Body of pancreas (tissue), 4 donors: ENCODE data around the gene ZKSCAN5. TPM values are rescaled to one million over a fixed set of nuclear protein-coding genes. Genes with fewer than 3 reads are reported as not detected.
A peak's percentile ranks its signal among the peaks of the same experiment; 100 is the strongest.

ENCODE experiments used
- ATAC-seq: fragments of 150-250 bp; one replicate; pipeline ENCODE4 v1.9.1; 2016
- DNase-seq, 4 donors: peaks; one replicate each; pipeline ENCODE4 v3.0.0-alpha.2; 2019
- H3K27ac ChIP-seq, 4 donors: fragments of 200-600 bp; sonication (generic); 1 replicate in 3 of 4; 2 replicates in 1 of 4; pipeline versions ENCODE4 v1.5.1 to v1.6.1; 2016 to 2019; ENCODE audit warnings: mild to moderate bottlenecking in 1 of 4, mixed read lengths in 1 of 4, moderate library complexity in 1 of 4
- H3K27me3 ChIP-seq, 2 donors: fragments of 200-600 bp; sonication (generic); one replicate each; pipeline ENCODE4 v1.6.0; 2016; ENCODE audit warnings: mild to moderate bottlenecking in 1 of 2
- H3K36me3 ChIP-seq, 2 donors: fragments of 200-600 bp; sonication (generic); replicated peaks in 1 of 2; 2 replicates each; pipeline ENCODE4 v1.5.1; 2016; ENCODE audit warnings: low read depth in 2 of 2; ENCODE audit not compliant: insufficient read depth in 1 of 2
- H3K4me1 ChIP-seq: fragments of 200-600 bp; sonication (generic); one replicate; pipeline ENCODE4 v1.6.0; 2016
- H3K4me3 ChIP-seq, 2 donors: fragments of 200-600 bp; sonication (generic); 1 replicate in 1 of 2; 2 replicates in 1 of 2; pipeline ENCODE4 v1.5.1; 2016 to 2019
- H3K9me3 ChIP-seq, 3 donors: fragments of 200-600 bp; sonication (generic); 1 replicate in 2 of 3; 2 replicates in 1 of 3; pipeline ENCODE4 v1.5.1; 2016
- POLR2A ChIP-seq, 3 donors: fragments of 450-650 bp; IDR thresholded peaks; one replicate each; pipeline ENCODE4 v1.6.1; 2016; ENCODE audit warnings: antibody characterized with exemption in 3 of 3, mild to moderate bottlenecking in 2 of 3
- WGBS, 2 donors: methylation state at CpG; one replicate each; pipeline ENCODE4 v1.1.5; 2017; 5-methylcytosine and 5-hydroxymethylcytosine counted together
- intact Hi-C: fragments of 100-400 bp; cut with DNase I; formaldehyde crosslinking; loops from one replicate; pipeline ENCODE4 v1.15.1; 2023
- total RNA-seq, 2 donors: library from RNA; depleted of rRNA; stranded (reverse); fragments of >200 nt; gene quantifications; one replicate each; pipeline ENCODE4 v1.1.0, GENCODE V29; 2016
- TF ChIP-seq, protein P1 (sequence below), 7 experiments: fragments of 450-650 bp in 4 of 7; fragments of 200-600 bp in 3 of 7; sonication (generic) in 3 of 7; IDR thresholded peaks; one replicate each; pipeline ENCODE4 v1.5.1; 2016 to 2019; ENCODE audit warnings: antibody characterized with exemption in 7 of 7

Gene ZKSCAN5
- total RNA-seq, 2 donors from 2014 or later = 3.3 to 4.7 TPM

DNA sequence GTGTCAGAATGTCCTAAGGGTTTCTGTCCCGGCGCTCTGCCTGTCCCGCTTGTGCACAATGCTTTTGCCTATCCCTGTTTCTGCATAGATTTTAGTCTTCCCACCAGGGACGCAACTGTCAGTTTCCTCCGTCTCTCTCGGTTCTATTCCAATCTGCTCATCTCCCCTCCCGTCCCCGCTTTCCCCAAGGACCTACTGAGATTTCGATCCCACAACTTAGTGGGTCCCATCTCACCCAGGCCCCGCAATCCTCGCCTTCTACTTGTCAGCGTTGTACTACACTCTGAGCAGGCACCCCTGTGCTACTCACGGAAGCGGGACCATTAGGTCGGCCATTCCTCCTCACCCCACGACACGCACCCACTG lies 53.5 kb downstream of the ZKSCAN5 start:
- H3K4me1 ChIP-seq = peaks cover 26% of the 10 kb centered on the region
- ATAC-seq (peak; percentile 55), DNase-seq (no peak)
- intact Hi-C loops = no loop called here
- H3K4me3 ChIP-seq = peak overlapping the region; percentile 86
- H3K36me3 ChIP-seq = peaks cover 0 to 16% of the 10 kb centered on the region in 2 donors
- H3K27ac ChIP-seq = peak overlapping the region; percentile 93 to 98 (median 98)
- no peaks in the 10 kb centered on the region for H3K9me3 ChIP-seq
- TF ChIP-seq, protein P1, sequence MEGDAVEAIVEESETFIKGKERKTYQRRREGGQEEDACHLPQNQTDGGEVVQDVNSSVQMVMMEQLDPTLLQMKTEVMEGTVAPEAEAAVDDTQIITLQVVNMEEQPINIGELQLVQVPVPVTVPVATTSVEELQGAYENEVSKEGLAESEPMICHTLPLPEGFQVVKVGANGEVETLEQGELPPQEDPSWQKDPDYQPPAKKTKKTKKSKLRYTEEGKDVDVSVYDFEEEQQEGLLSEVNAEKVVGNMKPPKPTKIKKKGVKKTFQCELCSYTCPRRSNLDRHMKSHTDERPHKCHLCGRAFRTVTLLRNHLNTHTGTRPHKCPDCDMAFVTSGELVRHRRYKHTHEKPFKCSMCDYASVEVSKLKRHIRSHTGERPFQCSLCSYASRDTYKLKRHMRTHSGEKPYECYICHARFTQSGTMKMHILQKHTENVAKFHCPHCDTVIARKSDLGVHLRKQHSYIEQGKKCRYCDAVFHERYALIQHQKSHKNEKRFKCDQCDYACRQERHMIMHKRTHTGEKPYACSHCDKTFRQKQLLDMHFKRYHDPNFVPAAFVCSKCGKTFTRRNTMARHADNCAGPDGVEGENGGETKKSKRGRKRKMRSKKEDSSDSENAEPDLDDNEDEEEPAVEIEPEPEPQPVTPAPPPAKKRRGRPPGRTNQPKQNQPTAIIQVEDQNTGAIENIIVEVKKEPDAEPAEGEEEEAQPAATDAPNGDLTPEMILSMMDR (IDR thresholded peaks at IDR 0.05) = no peak
- no peak for TF ChIP-seq POLR2A (IDR thresholded peaks at IDR 0.05)
- WGBS, 2 donors = 0 to 1% methylated on average over 17 of the region's 17 CpGs
- no peaks in the 10 kb centered on the region for H3K27me3 ChIP-seq

DNA sequence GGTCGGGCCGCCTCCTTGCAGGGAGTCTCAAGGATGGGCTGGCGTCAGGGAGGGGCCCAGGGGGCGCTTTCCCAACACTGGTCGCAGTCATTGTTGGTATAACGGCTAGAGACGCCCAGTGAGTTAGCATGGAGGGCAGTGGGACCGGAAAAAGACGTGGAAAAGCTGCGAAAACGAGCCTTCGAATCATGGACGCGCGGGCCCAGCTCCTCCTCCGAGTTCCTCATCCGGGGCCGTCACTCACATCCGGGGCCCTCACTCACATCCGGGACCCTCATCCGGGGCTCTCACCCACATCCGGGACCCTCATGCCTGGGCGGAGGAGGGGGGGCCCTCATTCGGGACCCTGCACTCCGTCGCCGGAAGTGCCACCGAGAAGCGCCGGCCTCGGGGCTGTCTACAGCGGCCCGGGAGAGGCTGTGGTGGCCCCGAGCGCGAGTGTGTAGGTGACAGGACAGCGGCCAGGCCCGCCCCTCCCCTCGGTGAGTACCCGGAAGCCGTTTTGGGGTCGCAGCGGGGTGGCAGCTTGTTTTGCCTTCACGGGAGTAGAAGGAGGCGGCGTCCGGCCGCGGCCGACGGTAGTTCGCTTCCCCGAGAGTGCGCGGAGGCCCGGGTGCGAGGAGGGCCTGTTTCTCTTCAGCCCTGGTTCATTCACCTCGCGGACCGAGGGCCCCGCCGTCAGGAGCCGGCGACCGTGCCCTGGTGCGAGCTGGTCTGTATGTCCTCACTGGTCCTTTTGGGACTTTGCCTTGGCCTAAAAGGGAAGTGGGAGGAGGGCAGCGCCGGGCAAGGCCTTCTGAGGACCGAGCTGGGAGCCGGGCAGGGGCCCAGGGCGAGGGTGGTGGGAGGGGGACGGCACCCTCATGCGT lies 54.1 kb downstream of the ZKSCAN5 start, which contains the start of gene ZNF655:
Gene ZNF655, plus strand, starts transcription at position 337 of the 869 bp plus-strand sequence. CDS start 1,918 bp downstream, outside the sequence.
- peaks cover 26% of the 10 kb centered on the region for H3K4me1 ChIP-seq

DNA sequence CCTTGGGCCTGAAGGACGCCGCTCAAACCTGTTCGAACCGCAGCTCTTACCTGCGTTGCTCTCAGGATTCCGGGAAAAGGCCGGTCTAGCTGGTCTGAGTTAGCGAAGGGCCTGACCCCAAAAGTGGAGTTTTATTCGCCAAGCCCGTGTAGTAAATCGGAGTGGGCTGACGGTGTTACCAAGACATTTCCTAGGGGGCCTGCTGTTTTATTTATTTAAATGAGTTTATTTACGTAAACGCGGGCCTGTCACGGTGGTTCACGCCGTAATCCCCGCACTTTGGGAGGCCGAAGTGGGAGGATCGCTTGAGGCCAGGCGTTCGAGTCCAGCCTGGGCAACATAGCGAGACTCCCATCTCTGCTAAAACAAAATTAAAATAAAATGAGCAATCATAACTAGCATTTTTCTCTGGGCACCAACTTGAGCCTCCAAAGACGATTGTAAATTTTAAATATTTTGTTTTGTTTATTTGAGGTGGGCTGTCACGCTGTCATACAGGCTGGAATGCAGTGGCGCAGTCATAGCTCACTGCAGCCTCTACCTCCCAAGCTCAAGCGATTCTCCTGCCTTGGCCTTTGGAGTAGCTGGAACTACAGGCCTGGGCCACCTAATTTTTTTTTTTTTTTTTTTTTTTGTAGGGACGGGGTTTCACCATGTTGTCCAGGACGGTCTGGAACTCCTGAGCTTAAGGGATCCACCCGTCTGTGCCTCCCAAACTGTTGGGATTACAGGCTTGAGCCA lies 54.9 kb downstream of the ZKSCAN5 start:
- no peak for ATAC-seq

More for the DNA sequence above, 54.1 kb downstream of the ZKSCAN5 start, which contains the start of gene ZNF655:
- Histone ChIP-seq H3K4me3 (peak within 1 kb of the TSS; percentile 86), H3K9me3 (no peaks in the 10 kb centered on the region), H3K36me3 (peaks cover 0 to 17% of the 10 kb centered on the region in 2 donors), H3K27me3 (no peaks in the 10 kb centered on the region), H3K27ac (peak within 1 kb of the TSS; percentile 93 to 98 (median 98))
- DNase-seq = peak; percentile 93 to 95 (median 94)
- 0% methylated on average over 23 to 66 of the region's 73 CpGs for WGBS, 2 donors
- ATAC-seq = peak; percentile 98
- peak; percentile 73 to 90 (median 90) for TF ChIP-seq POLR2A (IDR thresholded peaks at IDR 0.05)
- TF ChIP-seq, protein P1 (IDR thresholded peaks at IDR 0.05) = no peak
- intact Hi-C loops = no loop called here

DNA sequence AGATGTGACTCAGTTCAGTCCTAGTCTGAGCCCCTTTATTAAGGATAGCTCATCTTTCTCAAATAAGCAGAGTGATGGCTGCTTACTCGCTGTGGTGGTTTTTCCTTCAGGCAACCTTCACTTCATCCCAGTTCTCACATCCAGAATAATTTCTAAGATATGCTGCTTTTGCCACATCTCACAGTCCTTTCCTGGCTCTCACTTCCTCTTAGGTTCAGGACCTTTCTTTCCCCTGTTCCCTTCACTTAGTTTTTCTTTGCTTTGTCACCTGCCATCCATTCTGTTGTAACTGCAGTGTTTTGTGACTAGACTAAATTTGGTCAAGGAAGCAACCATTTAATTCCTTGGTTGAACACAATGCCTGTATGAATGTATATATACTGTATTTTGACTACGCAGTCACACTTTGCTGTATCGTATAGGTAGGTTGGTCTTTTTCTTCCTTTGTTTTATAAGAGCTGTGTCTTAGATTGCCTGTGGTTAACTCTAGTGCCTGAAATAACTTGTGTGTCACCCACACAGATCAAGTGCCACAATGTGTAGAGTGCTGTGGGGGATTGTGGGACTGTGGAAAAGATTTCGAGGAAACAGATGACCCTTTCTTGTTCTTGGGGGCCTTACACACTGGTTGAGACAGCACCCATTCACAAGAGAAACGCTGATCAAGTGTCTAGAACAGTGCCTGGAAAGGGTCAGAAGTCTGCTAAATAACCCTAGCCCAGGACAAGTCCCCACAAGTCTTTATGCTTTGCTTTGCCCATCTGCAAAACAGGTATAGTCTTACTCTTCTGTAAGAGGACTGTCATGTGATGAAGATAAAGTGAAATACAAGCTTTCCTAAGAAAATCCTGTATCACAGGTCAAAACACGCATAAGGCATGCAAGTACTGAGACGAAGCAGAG lies 56.6 kb downstream of the ZKSCAN5 start:
- H3K36me3 ChIP-seq = peaks cover 0 to 28% of the 10 kb centered on the region in 2 donors

More for the DNA sequence above, 54.9 kb downstream of the ZKSCAN5 start:
- 14 to 20% methylated on average over 25 to 29 of the region's 31 CpGs for WGBS, 2 donors
- no peaks in the 10 kb centered on the region for H3K27me3 ChIP-seq
- no peaks in the 10 kb centered on the region for H3K9me3 ChIP-seq
- H3K4me1 ChIP-seq = peaks cover 26% of the 10 kb centered on the region
- intact Hi-C loops = no loop called here
- H3K36me3 ChIP-seq = peaks cover 0 to 24% of the 10 kb centered on the region in 2 donors
- peak overlapping the region; percentile 86 for H3K4me3 ChIP-seq
- no peak for DNase-seq
- TF ChIP-seq, protein P1 (IDR thresholded peaks at IDR 0.05) = no peak
- no peak for TF ChIP-seq POLR2A (IDR thresholded peaks at IDR 0.05)
- H3K27ac ChIP-seq = peak overlapping the region; percentile 93 to 98 (median 98)

More for the DNA sequence above, 56.6 kb downstream of the ZKSCAN5 start:
- Histone ChIP-seq H3K4me1 (peaks cover 26% of the 10 kb centered on the region), H3K4me3 (no peak overlapping the region), H3K9me3 (no peaks in the 10 kb centered on the region), H3K27me3 (no peaks in the 10 kb centered on the region), H3K27ac (no peak overlapping the region)
- no peak for DNase-seq
- WGBS, 2 donors = 89 to 92% methylated on average over 7 of the region's 7 CpGs
- intact Hi-C loops = no loop called here
- TF ChIP-seq POLR2A (IDR thresholded peaks at IDR 0.05) = no peak
- TF ChIP-seq, protein P1 (IDR thresholded peaks at IDR 0.05) = no peak
- no peak for ATAC-seq
